Measurements from ENCODE around the gene CDK6. TPM values are rescaled to one million over a fixed set of nuclear protein-coding genes. Genes with fewer than 3 reads are reported as not detected.

The CDK6 gene
- total and polyA plus RNA-seq, 10 of the 15 experiments (the other 5 are each of a cell fraction or from before 2014, with no cell fraction given): 8.0 to 118 (median 45.8) TPM

- TF ChIP-seq, protein P1, sequence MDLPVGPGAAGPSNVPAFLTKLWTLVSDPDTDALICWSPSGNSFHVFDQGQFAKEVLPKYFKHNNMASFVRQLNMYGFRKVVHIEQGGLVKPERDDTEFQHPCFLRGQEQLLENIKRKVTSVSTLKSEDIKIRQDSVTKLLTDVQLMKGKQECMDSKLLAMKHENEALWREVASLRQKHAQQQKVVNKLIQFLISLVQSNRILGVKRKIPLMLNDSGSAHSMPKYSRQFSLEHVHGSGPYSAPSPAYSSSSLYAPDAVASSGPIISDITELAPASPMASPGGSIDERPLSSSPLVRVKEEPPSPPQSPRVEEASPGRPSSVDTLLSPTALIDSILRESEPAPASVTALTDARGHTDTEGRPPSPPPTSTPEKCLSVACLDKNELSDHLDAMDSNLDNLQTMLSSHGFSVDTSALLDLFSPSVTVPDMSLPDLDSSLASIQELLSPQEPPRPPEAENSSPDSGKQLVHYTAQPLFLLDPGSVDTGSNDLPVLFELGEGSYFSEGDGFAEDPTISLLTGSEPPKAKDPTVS (IDR thresholded peaks at IDR 0.05; ENCODE audit: low read depth, low read length): no peak
- TF ChIP-seq SREBF1 (IDR thresholded peaks at IDR 0.05; ENCODE audit: low read length) (no peak; the same call in 1 of the 2 replicates), TCF7 (IDR thresholded peaks at IDR 0.05; ENCODE audit: borderline replicate concordance) (no peak), CBX3 (IDR thresholded peaks at IDR 0.05; ENCODE audit: borderline replicate concordance, low read depth) (no peak), POLR2A (IDR thresholded peaks at IDR 0.05; ENCODE audit: low read depth, low read length) (no peak), KDM1A (IDR thresholded peaks at IDR 0.05; ENCODE audit: borderline replicate concordance) (no peak), TBL1XR1 (IDR thresholded peaks at IDR 0.05; ENCODE audit: low read depth, low read length) (peak; percentile 83; the same call in 1 of the 2 replicates), SMC3 (IDR thresholded peaks at IDR 0.05; ENCODE audit: borderline replicate concordance, low read length) (peak; percentile 1; the same call in 1 of the 2 replicates), NFXL1 (IDR thresholded peaks at IDR 0.05; ENCODE audit: borderline replicate concordance) (no peak), HDAC2 (IDR thresholded peaks at IDR 0.05) (no peak), CHD1 (IDR thresholded peaks at IDR 0.05; ENCODE audit: low read depth, low read length) (no peak), WRNIP1 (IDR thresholded peaks at IDR 0.05; ENCODE audit: borderline replicate concordance, low read depth, low read length) (no peak), RAD51 (IDR thresholded peaks at IDR 0.05) (no peak), KAT2A (conservative IDR thresholded peaks at IDR 0.05; ENCODE audit: control insufficient read depth, low read depth, low read length) (no peak), SKIL (IDR thresholded peaks at IDR 0.05; ENCODE audit: low read depth, poor library complexity, severe bottlenecking) (peak; percentile 98)
- TF ChIP-seq, protein P2, sequence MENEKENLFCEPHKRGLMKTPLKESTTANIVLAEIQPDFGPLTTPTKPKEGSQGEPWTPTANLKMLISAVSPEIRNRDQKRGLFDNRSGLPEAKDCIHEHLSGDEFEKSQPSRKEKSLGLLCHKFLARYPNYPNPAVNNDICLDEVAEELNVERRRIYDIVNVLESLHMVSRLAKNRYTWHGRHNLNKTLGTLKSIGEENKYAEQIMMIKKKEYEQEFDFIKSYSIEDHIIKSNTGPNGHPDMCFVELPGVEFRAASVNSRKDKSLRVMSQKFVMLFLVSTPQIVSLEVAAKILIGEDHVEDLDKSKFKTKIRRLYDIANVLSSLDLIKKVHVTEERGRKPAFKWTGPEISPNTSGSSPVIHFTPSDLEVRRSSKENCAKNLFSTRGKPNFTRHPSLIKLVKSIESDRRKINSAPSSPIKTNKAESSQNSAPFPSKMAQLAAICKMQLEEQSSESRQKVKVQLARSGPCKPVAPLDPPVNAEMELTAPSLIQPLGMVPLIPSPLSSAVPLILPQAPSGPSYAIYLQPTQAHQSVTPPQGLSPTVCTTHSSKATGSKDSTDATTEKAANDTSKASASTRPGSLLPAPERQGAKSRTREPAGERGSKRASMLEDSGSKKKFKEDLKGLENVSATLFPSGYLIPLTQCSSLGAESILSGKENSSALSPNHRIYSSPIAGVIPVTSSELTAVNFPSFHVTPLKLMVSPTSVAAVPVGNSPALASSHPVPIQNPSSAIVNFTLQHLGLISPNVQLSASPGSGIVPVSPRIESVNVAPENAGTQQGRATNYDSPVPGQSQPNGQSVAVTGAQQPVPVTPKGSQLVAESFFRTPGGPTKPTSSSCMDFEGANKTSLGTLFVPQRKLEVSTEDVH (IDR thresholded peaks at IDR 0.05; ENCODE audit: low read depth, partially characterized antibody): no peak
- TF ChIP-seq, protein P3, sequence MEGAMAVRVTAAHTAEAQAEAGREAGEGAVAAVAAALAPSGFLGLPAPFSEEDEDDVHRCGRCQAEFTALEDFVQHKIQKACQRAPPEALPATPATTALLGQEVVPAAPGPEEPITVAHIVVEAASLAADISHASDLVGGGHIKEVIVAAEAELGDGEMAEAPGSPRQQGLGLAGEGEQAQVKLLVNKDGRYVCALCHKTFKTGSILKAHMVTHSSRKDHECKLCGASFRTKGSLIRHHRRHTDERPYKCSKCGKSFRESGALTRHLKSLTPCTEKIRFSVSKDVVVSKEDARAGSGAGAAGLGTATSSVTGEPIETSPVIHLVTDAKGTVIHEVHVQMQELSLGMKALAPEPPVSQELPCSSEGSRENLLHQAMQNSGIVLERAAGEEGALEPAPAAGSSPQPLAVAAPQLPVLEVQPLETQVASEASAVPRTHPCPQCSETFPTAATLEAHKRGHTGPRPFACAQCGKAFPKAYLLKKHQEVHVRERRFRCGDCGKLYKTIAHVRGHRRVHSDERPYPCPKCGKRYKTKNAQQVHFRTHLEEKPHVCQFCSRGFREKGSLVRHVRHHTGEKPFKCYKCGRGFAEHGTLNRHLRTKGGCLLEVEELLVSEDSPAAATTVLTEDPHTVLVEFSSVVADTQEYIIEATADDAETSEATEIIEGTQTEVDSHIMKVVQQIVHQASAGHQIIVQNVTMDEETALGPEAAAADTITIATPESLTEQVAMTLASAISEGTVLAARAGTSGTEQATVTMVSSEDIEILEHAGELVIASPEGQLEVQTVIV (IDR thresholded peaks at IDR 0.05; ENCODE audit: borderline replicate concordance, partially characterized antibody): no peak
Measured at GRCh38 chr7:92631067-92631849, 205.1 kb downstream of the CDK6 start (continued).

Data from GM12878 (cell line).